ENCODE measurements around the gene ARFRP1. TPM values are rescaled to one million over a fixed set of nuclear protein-coding genes. Genes with fewer than 3 reads are reported as not detected.

The ARFRP1 gene
- total RNA-seq, 1 experiment from 2014 or later, result 42.7 TPM

- Histone ChIP-seq H2BK12ac (ENCODE audit: insufficient read length, low read depth, low read length) (no peak overlapping the region), H3K27me3 (ENCODE audit: insufficient read depth, low read length) (no peaks in the 10 kb centered on the region), H2AFZ (ENCODE audit: low read length) (no peak overlapping the region), H3K79me1 (ENCODE audit: insufficient read depth, low read depth, low read length, poor library complexity, severe bottlenecking) (no peaks in the 10 kb centered on the region), H3K18ac (ENCODE audit: insufficient read length, low read depth, low read length) (no peak overlapping the region), H3K14ac (ENCODE audit: insufficient read depth, low read length) (no peak overlapping the region), H3K56ac (ENCODE audit: insufficient read length, low read depth, low read length) (no peak overlapping the region), H3K4me2 (ENCODE audit: insufficient read depth, insufficient read length, low read length) (no peak overlapping the region), H4K91ac (ENCODE audit: insufficient read length, low read depth, low read length) (no peak overlapping the region), H2BK120ac (ENCODE audit: low read depth, low read length, poor library complexity, severe bottlenecking) (no peak overlapping the region), H3K27ac (ENCODE audit: insufficient read length, low read depth, low read length) (no peak overlapping the region), H3K23ac (ENCODE audit: insufficient read length, low read depth, low read length) (no peak overlapping the region), H3K9me3 (ENCODE audit: control insufficient read depth, low read depth, low read length) (no peaks in the 10 kb centered on the region), H2BK5ac (ENCODE audit: insufficient read length, low read length) (no peak overlapping the region), H3T11ph (ENCODE audit: low read length) (no peak overlapping the region), H4K20me1 (ENCODE audit: control insufficient read depth, insufficient read depth, insufficient read length) (no peaks in the 10 kb centered on the region), H2AK5ac (ENCODE audit: insufficient read length, low read length) (no peak overlapping the region), H2BK15ac (ENCODE audit: low read depth, low read length) (no peak overlapping the region), H3K23me2 (ENCODE audit: insufficient read length, low read depth, low read length, poor library complexity, severe bottlenecking) (peaks cover 11% of the 10 kb centered on the region), H4K8ac (replicated peaks; ENCODE audit: insufficient read length, low read depth, low read length) (no peak overlapping the region), H4K5ac (ENCODE audit: insufficient read length, low read depth, low read length) (no peak overlapping the region), H3K4me1 (ENCODE audit: insufficient read depth, low read length) (no peaks in the 10 kb centered on the region; the same call in 1 of the 2 replicates), H3K9ac (ENCODE audit: extremely low read depth, insufficient read length, low read length) (no peak overlapping the region), H3K79me2 (ENCODE audit: insufficient read depth, low read length) (no peaks in the 10 kb centered on the region), H2BK20ac (ENCODE audit: low read depth, low read length, poor library complexity, severe bottlenecking) (no peak overlapping the region), H3K4ac (ENCODE audit: low read depth, low read length) (no peak overlapping the region)
- WGBS (ENCODE audit: extremely low coverage, insufficient read length, low lambda C conversion rate), result no CpG with 5 or more reads among the region's 4 CpGs
- no peak for TF ChIP-seq CTCF (conservative IDR thresholded peaks at IDR 0.05)
- Mint-ChIP-seq H3K36me3 (ENCODE audit: insufficient read depth in 1 of 3, low read depth in 3 of 3) (peaks cover 4 to 10% (median 7%) of the 10 kb centered on the region in 3 experiments; a peak in 6 of 7 replicates), H3K27ac (no peak overlapping the region), H3K4me1 (peaks cover 23 to 32% of the 10 kb centered on the region in 2 experiments), H3K27me3 (ENCODE audit: low read depth) (peaks cover 5% of the 10 kb centered on the region), H3K9me3 (no peaks in the 10 kb centered on the region), H3K4me3 (no peak overlapping the region)
- DNase-seq, result no peak
Measured at GRCh38 chr20:63655249-63655648, 52.5 kb downstream of the ARFRP1 start.
